ENCODE data around the gene PCDHB9.

PCDHB9 gene

DNA sequence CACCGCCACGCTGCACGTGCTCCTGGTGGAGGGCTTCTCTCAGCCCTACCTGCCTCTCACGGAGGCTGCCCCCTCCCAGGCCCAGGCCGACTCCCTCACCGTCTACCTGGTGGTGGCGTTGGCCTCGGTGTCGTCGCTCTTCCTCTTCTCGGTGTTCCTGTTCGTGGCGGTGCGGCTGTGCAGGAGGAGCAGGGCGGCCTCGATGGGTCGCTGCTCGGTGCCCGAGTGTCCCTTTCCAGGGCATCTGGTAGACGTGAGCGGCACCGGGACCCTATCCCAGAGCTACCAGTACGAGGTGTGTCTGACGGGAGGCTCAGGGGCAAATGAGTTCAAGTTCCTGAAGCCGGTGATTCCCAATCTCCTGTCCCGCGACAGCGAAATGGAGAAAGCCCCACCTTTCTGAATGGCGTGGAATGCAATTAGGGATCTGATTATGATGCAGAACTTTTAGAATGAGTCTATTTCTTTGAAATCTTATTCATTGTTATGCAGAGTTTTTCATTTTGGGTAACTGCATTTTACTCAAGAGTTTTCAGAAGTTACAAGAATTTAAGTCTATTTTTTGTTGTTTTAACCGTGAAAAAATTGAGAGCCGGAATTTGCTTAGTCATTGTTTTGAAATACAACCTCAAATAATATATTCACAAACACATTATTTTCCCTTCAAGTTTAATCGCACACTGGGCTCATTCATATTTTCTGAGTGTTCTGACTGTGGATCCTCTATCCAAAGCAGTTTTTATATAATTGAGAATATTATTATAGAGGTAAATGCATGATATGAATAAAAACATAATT lies 49.8 kb downstream of the PCDHB9 start:
- Mint-ChIP-seq H3K4me3 (no peak overlapping the region), H3K4me1 (no peaks in the 10 kb centered on the region), H3K27ac (no peak overlapping the region), H3K9me3 (peaks cover 84% of the 10 kb centered on the region), H3K27me3 (ENCODE audit: low read depth, poor library complexity) (peaks cover 2% of the 10 kb centered on the region), H3K36me3 (ENCODE audit: low read depth) (peaks cover 44% of the 10 kb centered on the region)
- TF ChIP-seq, protein P1, sequence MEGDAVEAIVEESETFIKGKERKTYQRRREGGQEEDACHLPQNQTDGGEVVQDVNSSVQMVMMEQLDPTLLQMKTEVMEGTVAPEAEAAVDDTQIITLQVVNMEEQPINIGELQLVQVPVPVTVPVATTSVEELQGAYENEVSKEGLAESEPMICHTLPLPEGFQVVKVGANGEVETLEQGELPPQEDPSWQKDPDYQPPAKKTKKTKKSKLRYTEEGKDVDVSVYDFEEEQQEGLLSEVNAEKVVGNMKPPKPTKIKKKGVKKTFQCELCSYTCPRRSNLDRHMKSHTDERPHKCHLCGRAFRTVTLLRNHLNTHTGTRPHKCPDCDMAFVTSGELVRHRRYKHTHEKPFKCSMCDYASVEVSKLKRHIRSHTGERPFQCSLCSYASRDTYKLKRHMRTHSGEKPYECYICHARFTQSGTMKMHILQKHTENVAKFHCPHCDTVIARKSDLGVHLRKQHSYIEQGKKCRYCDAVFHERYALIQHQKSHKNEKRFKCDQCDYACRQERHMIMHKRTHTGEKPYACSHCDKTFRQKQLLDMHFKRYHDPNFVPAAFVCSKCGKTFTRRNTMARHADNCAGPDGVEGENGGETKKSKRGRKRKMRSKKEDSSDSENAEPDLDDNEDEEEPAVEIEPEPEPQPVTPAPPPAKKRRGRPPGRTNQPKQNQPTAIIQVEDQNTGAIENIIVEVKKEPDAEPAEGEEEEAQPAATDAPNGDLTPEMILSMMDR (IDR thresholded peaks at IDR 0.05), result no peak
- no peak for DNase-seq
